ENCODE data around the gene TRIM41.
"Not testable (repeated sequence)": the region's sequence is repeated elsewhere in the genome, so short reads cannot be mapped to it uniquely, and the experiment has no call there.

The TRIM41 gene

GRCh38 chr5:181210148-181210547, 12.9 kb upstream of the TRIM41 start:
- not testable (repeated sequence) for DNase-seq (ENCODE audit: low read depth in 2 of 2)

GRCh38 chr5:181210698-181211097, 12.4 kb upstream of the TRIM41 start:
- DNase-seq (ENCODE audit: low read depth in 2 of 2), result not testable (repeated sequence)

GRCh38 chr5:181211208-181211607, 11.9 kb upstream of the TRIM41 start:
- no peak for DNase-seq (ENCODE audit: low read depth in 2 of 2)

- DNase-seq (ENCODE audit: low read depth in 2 of 2), result no peak
Observed at GRCh38 chr5:181212080-181212479, 11.0 kb upstream of the TRIM41 start.

- no peak for DNase-seq (ENCODE audit: low read depth in 2 of 2)
Observed at GRCh38 chr5:181212934-181213333, 10.1 kb upstream of the TRIM41 start.

- DNase-seq (ENCODE audit: low read depth in 2 of 2), result not testable (repeated sequence)
Observed at GRCh38 chr5:181214249-181214648, 8.8 kb upstream of the TRIM41 start.

- DNase-seq (ENCODE audit: low read depth in 2 of 2), result no peak
Observed at GRCh38 chr5:181215997-181216989, 6.8 kb upstream of the TRIM41 start.

GRCh38 chr5:181217111-181217802, 5.8 kb upstream of the TRIM41 start:
- peak; percentile 49 to 50 for DNase-seq (ENCODE audit: low read depth in 2 of 2)

- no peak for DNase-seq (ENCODE audit: low read depth in 2 of 2)
Observed at GRCh38 chr5:181217803-181218062, 5.3 kb upstream of the TRIM41 start.

- no peak for DNase-seq (ENCODE audit: low read depth in 2 of 2)
Observed at GRCh38 chr5:181218795-181219124, 4.3 kb upstream of the TRIM41 start.

GRCh38 chr5:181219262-181220177, 3.6 kb upstream of the TRIM41 start:
- DNase-seq (ENCODE audit: low read depth in 2 of 2), result no peak

- DNase-seq (ENCODE audit: low read depth in 2 of 2), result no peak
Observed at GRCh38 chr5:181220178-181220515, 2.9 kb upstream of the TRIM41 start.

GRCh38 chr5:181221105-181221791, 1.8 kb upstream of the TRIM41 start:
- DNase-seq (ENCODE audit: low read depth in 2 of 2), result peak; percentile 67 to 68

- DNase-seq (ENCODE audit: low read depth in 2 of 2), result peak; percentile 88 to 90
Observed at GRCh38 chr5:181221792-181222629, 1.1 kb upstream of the TRIM41 start.

- no peak for DNase-seq (ENCODE audit: low read depth in 2 of 2)
Observed at GRCh38 chr5:181222630-181223057, 437 bp upstream of the TRIM41 start.

GRCh38 chr5:181223729-181224389, 778 bp downstream of the TRIM41 start:
- DNase-seq (ENCODE audit: low read depth in 2 of 2), result no peak

GRCh38 chr5:181224390-181225229, 1.5 kb downstream of the TRIM41 start:
- DNase-seq (ENCODE audit: low read depth in 2 of 2), result no peak

- DNase-seq (ENCODE audit: low read depth in 2 of 2), result no peak
Observed at GRCh38 chr5:181229996-181230395, 6.9 kb downstream of the TRIM41 start.

- DNase-seq (ENCODE audit: low read depth in 2 of 2), result no peak
Observed at GRCh38 chr5:181230551-181230950, 7.5 kb downstream of the TRIM41 start.

All from stimulated activated CD8-positive, alpha-beta memory T cell treated with anti-CD3 and anti-CD28 coated beads, Interleukin-15, amount 100 ng/mL, for 48 hours (primary cell).